OCI-LY7 (cell line): ENCODE data around the gene OR5AP2. TPM values are rescaled to one million over a fixed set of nuclear protein-coding genes. Genes with fewer than 3 reads are reported as not detected.

Experiments used
- BruUV-seq: library from RNA; stranded (reverse); fragments of 400-500 nt; replicated peaks from 2 replicates; lab custom pipeline; 2021; lab: Mats Ljungman, UMichigan
- CTCF ChIA-PET: fragments of 300-600 bp; sonication (Branson Sonifier 250); formaldehyde crosslinking; loops from one replicate; lab custom pipeline; 2022; ENCODE audit warnings: antibody characterized with exemption; ENCODE audit not compliant: unreplicated experiment; lab: Charles Lee
- POLR2A ChIA-PET: fragments of 300-600 bp; sonication (Branson Sonifier 250); formaldehyde crosslinking; loops from one replicate; lab custom pipeline; 2022; ENCODE audit warnings: antibody characterized with exemption; lab: Charles Lee
- DNase-seq: peaks from one replicate; pipeline ENCODE4 v3.0.0-alpha.2; 2015; ENCODE audit warnings: low spot score
- H2AFZ ChIP-seq: fragments of 200-600 bp; sonication (generic), shearing (Covaris generic); 2 replicates; pipeline ENCODE4 v1.6.1; 2014; ENCODE audit warnings: mild to moderate bottlenecking, antibody characterized with exemption, low read length, moderate library complexity
- H3K27ac ChIP-seq: fragments of 200-600 bp; sonication (generic); 2 replicates; pipeline ENCODE4 v1.5.1; 2014; ENCODE audit warnings: mixed run types, low read depth, mild to moderate bottlenecking, moderate library complexity, low read length, inconsistent platforms; ENCODE audit not compliant: poor library complexity, severe bottlenecking
- H3K36me3 ChIP-seq: fragments of 200-600 bp; sonication (generic); 2 replicates; pipeline ENCODE4 v1.6.1; 2014; ENCODE audit warnings: mild to moderate bottlenecking, antibody characterized with exemption, low read length, moderate library complexity, mixed read lengths; ENCODE audit not compliant: insufficient read depth
- H3K4me1 ChIP-seq: fragments of 200-600 bp; sonication (generic); 2 replicates; pipeline ENCODE4 v1.5.1; 2014; ENCODE audit warnings: mild to moderate bottlenecking, low read length; ENCODE audit not compliant: insufficient read depth, poor library complexity, severe bottlenecking
- H3K4me2 ChIP-seq: fragments of 200-600 bp; sonication (generic); 2 replicates; pipeline ENCODE4 v1.6.1; 2014; ENCODE audit warnings: mild to moderate bottlenecking, low read length
- H3K4me3 ChIP-seq: fragments of 200-600 bp; sonication (generic); 2 replicates; pipeline ENCODE4 v1.5.1; 2014; ENCODE audit warnings: mild to moderate bottlenecking, low read depth, low read length; ENCODE audit not compliant: poor library complexity, severe bottlenecking
- H3K79me2 ChIP-seq: fragments of 200-600 bp; sonication (generic); 2 replicates; pipeline ENCODE4 v1.6.1; 2016; ENCODE audit warnings: low read depth, mild to moderate bottlenecking, low read length, moderate library complexity, mixed read lengths; ENCODE audit not compliant: insufficient read depth
- H3K9me2 ChIP-seq: fragments of 200-600 bp; sonication (generic); 2 replicates; pipeline ENCODE4 v1.6.1; 2016; ENCODE audit warnings: mild to moderate bottlenecking, low read length, mixed read lengths; ENCODE audit not compliant: insufficient read depth
- H3K9me3 ChIP-seq: fragments of 200-600 bp; sonication (generic); 2 replicates; pipeline ENCODE4 v1.6.1; 2014; ENCODE audit warnings: mild to moderate bottlenecking, mixed run types, low read length, mixed read lengths
- H4K20me1 ChIP-seq: fragments of 200-600 bp; sonication (generic); 2 replicates; pipeline ENCODE4 v1.6.1; 2014; ENCODE audit warnings: mild to moderate bottlenecking, antibody characterized with exemption, low read length, moderate library complexity, mixed read lengths; ENCODE audit not compliant: insufficient read depth
- EZH2phosphoT487 ChIP-seq: fragments of 200-600 bp; sonication (generic); IDR thresholded peaks from 2 replicates; pipeline ENCODE4 v1.6.1; 2018; ENCODE audit warnings: low read depth, borderline replicate concordance, mild to moderate bottlenecking, mixed run types, antibody characterized with exemption, low read length, moderate library complexity, mixed read lengths
- intact Hi-C: fragments of 100-400 bp; cut with micrococcal nuclease; formaldehyde crosslinking; loops from one replicate; pipeline ENCODE4 v1.10.0; 2022; ENCODE audit not compliant: unreplicated experiment
- total RNA-seq, 2 experiments: library from RNA; depleted of rRNA in 1 of 2; stranded (reverse); fragments of >200 nt in 1 of 2; shearing (Covaris generic) in 1 of 2; gene quantifications; 2 replicates each; pipeline ENCODE4 v1.2.3, GENCODE V29; 2014 to 2022
- TF ChIP-seq, protein P1 (sequence below): fragments of 200-600 bp; sonication (generic); conservative IDR thresholded peaks from 2 replicates; pipeline ENCODE4 v1.5.1; 2014; ENCODE audit warnings: mild to moderate bottlenecking, antibody characterized with exemption, low read length, moderate library complexity, mixed read lengths

Gene OR5AP2
- total RNA-seq, 2 experiments from 2014 or later, result not detected

DNA sequence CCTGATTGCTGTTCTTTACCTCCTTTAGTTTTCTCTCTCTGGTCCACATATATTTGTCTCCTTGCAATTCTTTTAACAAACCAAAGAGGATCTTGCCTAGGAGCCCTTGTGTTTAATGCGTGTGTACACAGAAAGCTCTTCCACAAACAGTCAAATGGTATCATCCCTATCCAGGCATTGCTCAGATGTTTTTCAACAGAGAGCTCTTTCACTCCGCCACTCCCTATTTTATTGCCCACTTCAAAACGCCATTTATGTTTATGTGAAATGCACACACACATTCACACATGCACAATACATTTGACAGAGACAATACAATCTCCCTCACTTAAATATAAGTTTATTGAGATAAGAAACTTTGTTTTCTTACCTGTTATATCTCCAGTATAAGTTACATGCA, 4.7 kb downstream of the OR5AP2 start:
- no peak for DNase-seq
- Histone ChIP-seq H2AFZ (no peak overlapping the region), H3K4me3 (no peak overlapping the region), H3K4me2 (no peak overlapping the region), H3K9me2 (no peaks in the 10 kb centered on the region), H3K79me2 (no peaks in the 10 kb centered on the region), H3K9me3 (no peaks in the 10 kb centered on the region), H3K4me1 (no peaks in the 10 kb centered on the region), H3K36me3 (no peaks in the 10 kb centered on the region), H4K20me1 (no peaks in the 10 kb centered on the region), H3K27ac (no peak overlapping the region)
- CTCF ChIA-PET, result no interaction called here
- TF ChIP-seq, protein P1, sequence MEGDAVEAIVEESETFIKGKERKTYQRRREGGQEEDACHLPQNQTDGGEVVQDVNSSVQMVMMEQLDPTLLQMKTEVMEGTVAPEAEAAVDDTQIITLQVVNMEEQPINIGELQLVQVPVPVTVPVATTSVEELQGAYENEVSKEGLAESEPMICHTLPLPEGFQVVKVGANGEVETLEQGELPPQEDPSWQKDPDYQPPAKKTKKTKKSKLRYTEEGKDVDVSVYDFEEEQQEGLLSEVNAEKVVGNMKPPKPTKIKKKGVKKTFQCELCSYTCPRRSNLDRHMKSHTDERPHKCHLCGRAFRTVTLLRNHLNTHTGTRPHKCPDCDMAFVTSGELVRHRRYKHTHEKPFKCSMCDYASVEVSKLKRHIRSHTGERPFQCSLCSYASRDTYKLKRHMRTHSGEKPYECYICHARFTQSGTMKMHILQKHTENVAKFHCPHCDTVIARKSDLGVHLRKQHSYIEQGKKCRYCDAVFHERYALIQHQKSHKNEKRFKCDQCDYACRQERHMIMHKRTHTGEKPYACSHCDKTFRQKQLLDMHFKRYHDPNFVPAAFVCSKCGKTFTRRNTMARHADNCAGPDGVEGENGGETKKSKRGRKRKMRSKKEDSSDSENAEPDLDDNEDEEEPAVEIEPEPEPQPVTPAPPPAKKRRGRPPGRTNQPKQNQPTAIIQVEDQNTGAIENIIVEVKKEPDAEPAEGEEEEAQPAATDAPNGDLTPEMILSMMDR, result no peak
- TF ChIP-seq EZH2phosphoT487, result no peak
- intact Hi-C loops, result no loop called here
- BruUV-seq, result no TSS peak
- POLR2A ChIA-PET, result interaction anchor here (0.6 kb wide), 1 partner anchor 146 kb away, joined by 3 read pairs; no protein-coding TSS in a partner anchor

DNA sequence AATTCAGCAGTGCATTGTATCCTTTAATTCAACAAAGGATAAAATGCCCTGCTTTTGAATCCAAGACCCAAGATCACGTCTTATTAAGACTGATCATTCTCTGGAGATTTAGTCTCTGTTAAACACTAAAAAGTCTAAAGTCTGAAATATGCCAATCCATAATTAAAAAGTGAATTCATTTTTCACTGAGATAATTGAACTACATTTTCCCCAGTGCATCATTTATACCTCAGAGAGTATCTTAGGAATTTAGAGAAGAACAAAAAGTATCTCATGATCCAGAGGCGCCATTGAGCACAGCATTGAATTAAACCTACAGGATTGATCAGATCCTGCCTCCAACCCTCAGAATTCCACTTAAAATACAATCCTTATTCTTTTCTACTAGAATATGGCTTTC, 5.4 kb downstream of the OR5AP2 start:
- no peak overlapping the region for H3K27ac ChIP-seq
- no peak overlapping the region for H3K4me2 ChIP-seq
- H3K79me2 ChIP-seq, result no peaks in the 10 kb centered on the region
- ChIA-PET CTCF (no interaction called here), POLR2A (interaction anchor here (0.6 kb wide), 1 partner anchor 147 kb away, joined by 3 read pairs; no protein-coding TSS in a partner anchor)
- no peaks in the 10 kb centered on the region for H3K9me3 ChIP-seq
- TF ChIP-seq, protein P1, result no peak
- no peak for TF ChIP-seq EZH2phosphoT487
- H3K4me3 ChIP-seq, result no peak overlapping the region
- no peak for DNase-seq
- intact Hi-C loops, result no loop called here
- no peak overlapping the region for H2AFZ ChIP-seq
- no TSS peak for BruUV-seq
- no peaks in the 10 kb centered on the region for H4K20me1 ChIP-seq
- H3K36me3 ChIP-seq, result no peaks in the 10 kb centered on the region
- no peaks in the 10 kb centered on the region for H3K9me2 ChIP-seq
- no peaks in the 10 kb centered on the region for H3K4me1 ChIP-seq

DNA sequence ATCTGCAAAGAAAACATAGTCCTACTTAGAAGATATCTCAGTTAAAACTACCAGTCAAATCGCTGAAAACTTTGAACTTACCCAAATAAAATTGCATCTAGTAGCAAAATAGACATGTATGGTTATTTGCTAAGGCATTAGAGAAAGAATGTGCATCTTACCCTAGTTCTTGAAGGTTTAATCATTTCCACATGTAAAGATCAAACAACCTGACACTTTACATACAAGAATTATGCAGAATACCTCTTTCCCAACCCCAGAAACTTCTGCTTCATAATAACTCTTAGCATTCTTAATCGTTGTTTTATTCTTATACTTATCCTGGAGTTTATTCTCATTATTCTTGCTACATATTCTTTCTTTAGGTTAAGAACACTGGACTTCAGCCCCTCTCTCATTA, 9.9 kb downstream of the OR5AP2 start:
- no peak overlapping the region for H2AFZ ChIP-seq
- H3K9me2 ChIP-seq, result no peaks in the 10 kb centered on the region
- no peak overlapping the region for H3K27ac ChIP-seq
- H3K4me1 ChIP-seq, result no peaks in the 10 kb centered on the region
- no peaks in the 10 kb centered on the region for H3K79me2 ChIP-seq
- no peaks in the 10 kb centered on the region for H4K20me1 ChIP-seq
- no peaks in the 10 kb centered on the region for H3K9me3 ChIP-seq
- no peak overlapping the region for H3K4me2 ChIP-seq
- POLR2A ChIA-PET, result no interaction called here
- H3K36me3 ChIP-seq, result no peaks in the 10 kb centered on the region
- no TSS peak for BruUV-seq
- no peak for DNase-seq
- TF ChIP-seq, protein P1, result no peak
- intact Hi-C loops, result no loop called here
- H3K4me3 ChIP-seq, result no peak overlapping the region
- CTCF ChIA-PET, result no interaction called here
